GM23248 (cell line): ENCODE measurements around the gene DIAPH3.

Experiments used
- EZH2 ChIP-seq: fragments of 200-600 bp; sonication (generic); IDR thresholded peaks from 2 replicates; pipeline ENCODE4 v1.6.1; 2018; ENCODE audit warnings: antibody characterized with exemption, mild to moderate bottlenecking; ENCODE audit not compliant: insufficient read depth, poor library complexity, severe bottlenecking
- EZH2phosphoT487 ChIP-seq: fragments of 200-600 bp; sonication (generic); IDR thresholded peaks from 2 replicates; pipeline ENCODE4 v1.6.1; 2018; ENCODE audit warnings: antibody characterized with exemption, moderate library complexity, mild to moderate bottlenecking, low read depth; ENCODE audit not compliant: insufficient read depth

DNA sequence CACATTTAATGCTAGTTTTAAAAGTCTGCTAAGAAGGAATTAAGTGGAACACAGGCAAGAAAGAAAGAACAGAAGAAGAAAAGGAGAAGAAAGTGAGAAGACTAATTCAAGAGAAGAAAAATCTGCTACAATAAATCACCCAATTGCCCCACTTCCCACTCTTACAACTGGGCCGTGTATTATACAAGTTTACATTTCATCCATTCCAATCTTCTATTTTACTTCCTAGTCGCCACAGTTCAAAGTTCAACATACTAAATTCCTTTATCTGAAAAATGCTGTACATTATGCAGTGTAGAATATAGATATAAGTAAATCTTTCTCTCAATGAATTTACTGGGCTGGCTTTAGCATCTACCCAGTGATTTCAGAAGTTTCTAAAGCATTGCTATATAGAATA is 328.2 kb downstream of the DIAPH3 start:
- TF ChIP-seq EZH2 (no peak), EZH2phosphoT487 (no peak)
